RPMI7951 (cell line): ENCODE data around the gene TMEM26. TPM values are rescaled to one million over a fixed set of nuclear protein-coding genes. Genes with fewer than 3 reads are reported as not detected.

Experiments used
- DNase-seq: peaks from one replicate; pipeline ENCODE4 v3.0.0-alpha.2; 2012; ENCODE audit warnings: low read depth
- total RNA-seq: library from RNA; depleted of rRNA; stranded (reverse); fragments of >200 nt; shearing (Covaris generic); gene quantifications from 2 replicates; pipeline ENCODE4 v1.2.3, GENCODE V29; 2014; rRNA removed

TMEM26 gene
- 1.2 TPM in 1 of 2 replicates, not detected in the other for total RNA-seq

- DNase-seq: no peak
Observed at GRCh38 chr10:61452655-61453641, at the start of gene TMEM26. TMEM26 (minus strand) TSS chr10:61453381; CDS start chr10:61453081, 300 bp downstream.

DNA sequence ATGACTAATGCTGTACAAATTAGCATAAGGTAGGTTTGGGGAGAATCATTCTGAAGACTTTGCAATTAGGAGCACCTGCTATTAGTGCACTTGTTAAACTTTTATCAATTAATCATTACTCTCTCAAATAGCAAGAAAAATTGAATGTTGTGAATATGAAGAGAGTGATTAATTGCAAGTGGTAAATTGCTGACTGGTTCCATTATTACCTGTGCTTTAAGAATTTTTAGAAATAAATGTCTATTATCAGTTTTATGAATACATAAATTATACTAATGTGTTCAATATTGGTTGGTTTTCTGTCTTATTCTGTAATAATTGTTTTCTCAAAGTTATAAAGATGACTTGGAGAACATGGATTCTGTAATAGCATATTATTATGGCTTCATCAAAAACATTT is 47.3 kb upstream of the TMEM26 start:
- DNase-seq: no peak

DNA sequence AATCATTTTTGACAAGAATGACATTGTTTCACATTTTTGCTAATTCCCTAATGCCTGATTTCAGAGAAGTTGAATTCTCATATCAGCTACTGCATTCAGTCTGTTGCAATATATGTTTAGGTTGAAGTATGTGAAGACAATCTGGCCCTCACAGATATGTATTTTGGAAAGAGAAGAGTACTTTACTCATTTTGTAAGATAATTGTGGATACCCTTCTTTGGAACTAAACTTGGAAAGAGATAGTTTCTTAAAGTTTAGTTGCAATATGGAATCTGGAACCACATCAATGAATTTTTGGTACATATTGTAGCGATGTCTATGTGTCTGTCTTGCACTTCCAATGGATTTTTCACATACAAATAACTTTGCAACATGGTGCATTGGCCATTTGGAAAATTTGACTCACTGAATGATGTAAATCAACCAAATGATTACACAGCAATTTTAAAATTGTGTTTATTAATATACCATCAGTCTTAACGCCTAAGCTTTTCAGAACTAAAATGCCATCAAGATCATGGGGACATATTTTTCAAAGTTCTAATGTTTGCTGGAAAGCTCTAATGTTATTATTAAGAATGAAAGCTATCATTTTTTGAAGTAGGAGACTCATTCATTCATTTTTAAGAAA is 39.3 kb upstream of the TMEM26 start:
- DNase-seq: no peak

DNA sequence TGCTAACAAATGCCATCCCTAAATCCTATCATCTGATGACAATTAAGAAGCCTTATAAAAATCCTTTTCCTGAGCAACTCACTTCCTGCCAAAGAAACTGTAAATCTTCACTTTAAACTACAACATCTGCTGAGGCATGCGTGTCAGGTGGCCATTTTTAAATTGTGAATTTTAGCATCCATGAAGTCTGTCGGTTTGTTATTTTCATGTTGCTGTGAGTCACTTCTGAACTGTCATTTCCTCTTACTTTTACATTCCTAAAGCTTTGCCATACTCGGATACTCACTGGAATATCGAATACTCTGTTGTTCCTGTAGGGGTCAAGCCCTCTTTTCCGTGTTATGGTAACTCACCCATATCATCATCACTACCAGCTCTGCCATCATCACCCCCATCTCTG is 34.3 kb upstream of the TMEM26 start:
- DNase-seq: peak; percentile 7

DNA sequence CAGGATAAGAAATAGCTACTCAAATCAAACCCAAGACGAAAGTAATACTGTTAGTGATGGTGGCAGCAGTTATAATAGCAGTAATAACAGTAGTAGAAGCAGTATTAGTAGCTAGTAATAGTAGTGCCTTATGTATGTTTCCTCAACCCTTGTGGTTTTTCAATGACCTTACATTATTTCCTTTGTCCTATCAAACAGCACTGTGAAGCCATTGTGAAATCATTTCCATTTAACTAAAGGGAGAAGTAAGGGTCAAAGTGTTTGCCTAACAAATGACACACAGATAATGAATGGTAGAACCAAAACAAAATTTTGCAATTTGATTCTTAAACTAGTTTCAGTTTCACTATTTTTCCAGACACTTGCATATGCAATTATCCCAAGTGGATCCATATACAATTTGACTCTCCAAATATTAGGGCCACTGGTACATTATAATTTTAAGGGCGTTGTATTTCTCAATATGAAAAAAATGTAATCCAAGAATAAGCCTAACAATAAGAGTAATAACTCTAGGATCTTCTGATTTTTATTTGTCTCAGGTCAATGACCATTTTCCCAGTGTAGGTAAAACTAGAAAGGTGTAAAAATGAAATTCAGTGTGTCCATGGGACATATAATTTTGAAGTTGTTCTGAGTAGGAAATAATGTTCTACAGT is 33.7 kb upstream of the TMEM26 start:
- DNase-seq: no peak

DNA sequence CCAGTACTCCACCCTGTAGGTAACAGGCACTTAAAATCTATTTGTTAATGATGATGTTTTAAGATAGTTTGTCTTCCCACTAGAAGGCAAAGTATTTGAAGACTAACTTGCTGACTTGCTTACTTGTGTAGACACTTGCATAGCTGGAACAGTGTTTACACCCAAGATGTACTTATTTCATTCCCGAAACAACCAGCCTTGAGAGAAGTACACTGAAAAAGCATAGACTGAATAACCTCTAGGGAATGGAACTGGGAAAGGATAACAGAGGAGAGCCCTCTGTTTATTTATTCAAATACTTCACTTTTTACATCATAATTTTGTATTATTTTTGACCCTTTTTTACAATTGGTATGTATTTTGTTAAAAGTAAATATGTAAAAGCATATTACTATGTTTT is 33.1 kb upstream of the TMEM26 start:
- DNase-seq: no peak

- DNase-seq: no peak
Observed at GRCh38 chr10:61481597-61481996, 28.4 kb upstream of the TMEM26 start.

GRCh38 chr10:61480208-61480607 is 27.0 kb upstream of the TMEM26 start:
- DNase-seq: no peak

DNA sequence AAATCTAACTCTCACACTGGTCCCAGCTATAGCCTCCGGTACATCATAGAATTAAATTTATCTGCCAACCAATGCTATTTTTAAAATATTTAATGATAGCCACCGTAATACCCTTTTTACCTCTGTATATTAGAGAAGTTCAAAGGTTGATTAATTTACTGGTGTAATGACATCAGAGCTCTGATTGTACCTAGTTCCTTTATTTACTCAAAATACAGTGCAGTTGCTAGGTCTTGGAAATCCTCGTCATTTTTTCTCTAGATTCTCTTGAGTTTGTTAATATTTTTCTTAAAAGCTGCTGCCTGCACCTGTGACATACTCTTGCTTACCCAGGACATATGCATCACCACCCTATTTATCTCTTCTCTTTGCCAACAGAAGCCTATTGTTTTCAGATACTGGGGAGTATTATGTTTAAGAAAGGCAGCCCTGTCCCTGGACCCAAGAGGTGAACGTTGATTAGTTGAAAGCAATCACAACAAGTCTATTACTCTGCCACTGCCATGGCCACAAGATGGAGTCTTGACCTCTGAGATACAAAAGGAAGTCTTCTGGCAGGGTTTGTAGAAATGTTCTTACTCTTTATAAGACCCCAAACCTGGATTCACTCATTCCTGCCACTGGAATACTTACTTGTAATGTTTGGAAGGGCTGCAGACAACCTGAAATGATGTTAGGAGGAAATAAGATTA is 25.6 kb upstream of the TMEM26 start:
- DNase-seq: no peak

- DNase-seq: no peak
Observed at GRCh38 chr10:61477451-61477850, 24.3 kb upstream of the TMEM26 start.

DNA sequence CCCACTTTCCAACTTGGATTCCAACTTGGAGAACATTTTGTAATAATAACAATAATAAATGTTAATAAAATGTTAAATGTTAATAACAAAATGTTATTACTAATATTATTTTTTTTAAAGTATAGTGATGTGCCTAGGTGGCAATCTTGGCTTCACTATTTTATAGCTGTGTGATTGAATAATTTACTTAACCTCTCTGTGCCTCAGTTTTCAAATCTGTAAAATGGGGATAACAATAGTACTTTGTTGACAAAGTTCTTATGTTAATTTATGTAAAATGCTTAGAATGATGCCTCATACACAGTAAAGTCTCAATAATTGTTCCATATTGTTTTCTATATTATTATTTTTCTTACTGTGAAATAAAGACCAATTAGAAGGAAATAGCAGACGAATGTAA is 23.3 kb upstream of the TMEM26 start:
- DNase-seq: no peak

DNA sequence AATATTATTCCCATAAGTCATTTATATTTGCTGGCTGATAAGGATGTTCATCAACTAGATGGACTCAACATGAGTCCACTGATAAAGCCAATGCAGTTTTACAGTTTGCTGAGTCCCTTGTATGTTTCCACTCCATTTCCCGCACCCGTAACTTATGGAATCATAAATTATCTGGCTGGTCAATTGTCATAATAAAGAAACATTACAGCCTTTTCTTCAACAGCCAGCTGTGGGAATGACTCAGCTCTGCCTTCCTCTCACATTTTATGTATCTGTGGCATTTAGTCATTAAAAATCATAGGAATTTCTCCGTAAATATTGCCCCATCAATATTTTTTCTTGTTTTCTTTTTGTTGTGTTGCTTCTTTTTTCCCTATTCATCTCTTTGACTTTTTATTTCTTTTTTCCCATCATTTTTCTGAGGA is 22.3 kb upstream of the TMEM26 start:
- peak; percentile 19 for DNase-seq

DNA sequence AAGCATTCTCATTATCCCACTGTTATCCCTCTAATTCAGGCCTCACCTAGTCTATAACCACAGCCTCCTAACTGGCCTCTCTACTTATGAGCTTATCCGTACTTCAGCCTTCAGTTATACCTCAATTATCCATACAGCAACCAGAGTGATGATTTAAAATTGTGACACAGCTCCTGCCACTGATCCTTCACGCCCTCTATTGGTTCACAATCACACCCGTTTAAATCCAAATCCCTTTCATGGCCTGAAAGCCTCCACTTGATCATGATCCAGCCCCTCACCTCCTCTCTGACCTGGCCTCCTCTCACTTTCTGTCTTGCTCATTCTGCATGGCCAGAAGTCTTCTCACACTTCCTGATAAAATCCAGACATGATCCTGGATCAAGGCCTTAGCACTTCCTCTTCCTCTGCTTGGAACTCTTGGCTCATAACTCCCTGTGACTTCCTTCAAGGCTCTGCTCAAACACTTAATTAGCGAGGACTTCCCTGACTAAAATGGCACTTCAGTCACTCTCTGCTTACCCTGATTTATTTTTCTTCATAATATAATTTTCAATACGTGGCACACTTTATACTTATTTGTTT is 19.0 kb upstream of the TMEM26 start:
- DNase-seq: no peak

DNA sequence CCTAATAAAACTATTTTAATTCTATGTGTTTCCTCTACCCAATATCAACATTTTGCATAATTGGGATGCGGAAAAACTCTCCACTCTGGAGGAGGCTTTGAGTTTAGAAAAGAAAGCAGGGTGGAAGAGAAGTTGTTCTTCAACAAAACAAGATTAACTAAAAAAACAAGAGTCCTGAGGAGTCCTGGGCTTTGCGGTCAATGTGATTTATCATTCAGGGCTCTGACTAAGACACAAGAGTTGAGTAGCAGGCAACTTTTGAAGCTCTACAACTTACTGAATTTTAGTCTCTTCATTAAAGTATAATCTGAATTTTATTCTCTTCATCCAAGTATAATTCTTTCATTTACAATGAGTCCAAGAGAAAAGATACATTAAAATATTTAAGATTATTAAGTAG is 18.3 kb upstream of the TMEM26 start:
- no peak for DNase-seq

GRCh38 chr10:61470740-61471139 is 17.6 kb upstream of the TMEM26 start:
- no peak for DNase-seq

DNA sequence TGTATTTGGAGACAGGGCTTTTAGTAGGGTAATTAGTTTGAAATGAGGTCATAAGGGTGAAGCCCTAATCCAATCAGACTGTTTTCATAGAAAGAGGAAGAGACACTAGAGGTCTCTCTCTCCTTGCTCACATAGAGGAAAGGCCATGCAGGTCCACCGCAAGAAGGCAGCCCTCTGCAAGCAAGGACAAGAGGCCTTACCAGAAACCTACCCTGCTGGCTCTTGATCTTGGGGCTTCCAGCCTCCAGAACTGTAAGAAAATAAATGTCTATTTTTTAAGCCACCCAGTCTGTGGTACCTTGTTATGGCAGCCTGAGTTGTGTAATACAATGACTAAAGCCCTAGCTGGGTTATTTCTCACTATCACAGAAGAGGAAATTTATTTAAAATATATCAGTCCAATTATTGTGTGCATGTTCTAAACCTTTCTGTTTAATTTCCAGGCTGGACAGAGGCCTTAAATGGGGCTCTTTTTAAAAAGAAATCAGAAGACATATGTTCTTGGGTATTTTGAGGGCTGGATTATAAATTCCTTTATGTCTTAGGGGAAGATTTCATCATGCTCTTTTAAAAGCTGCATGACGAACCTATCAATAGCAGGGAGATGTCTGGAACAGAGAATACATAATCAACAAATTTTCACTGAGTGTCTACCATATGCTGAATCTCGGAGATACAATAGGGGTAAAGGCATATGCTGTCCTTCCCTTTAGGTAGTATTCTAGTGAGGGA is 12.9 kb upstream of the TMEM26 start:
- DNase-seq: no peak

GRCh38 chr10:61465171-61465496 is 12.0 kb upstream of the TMEM26 start:
- no peak for DNase-seq

DNA sequence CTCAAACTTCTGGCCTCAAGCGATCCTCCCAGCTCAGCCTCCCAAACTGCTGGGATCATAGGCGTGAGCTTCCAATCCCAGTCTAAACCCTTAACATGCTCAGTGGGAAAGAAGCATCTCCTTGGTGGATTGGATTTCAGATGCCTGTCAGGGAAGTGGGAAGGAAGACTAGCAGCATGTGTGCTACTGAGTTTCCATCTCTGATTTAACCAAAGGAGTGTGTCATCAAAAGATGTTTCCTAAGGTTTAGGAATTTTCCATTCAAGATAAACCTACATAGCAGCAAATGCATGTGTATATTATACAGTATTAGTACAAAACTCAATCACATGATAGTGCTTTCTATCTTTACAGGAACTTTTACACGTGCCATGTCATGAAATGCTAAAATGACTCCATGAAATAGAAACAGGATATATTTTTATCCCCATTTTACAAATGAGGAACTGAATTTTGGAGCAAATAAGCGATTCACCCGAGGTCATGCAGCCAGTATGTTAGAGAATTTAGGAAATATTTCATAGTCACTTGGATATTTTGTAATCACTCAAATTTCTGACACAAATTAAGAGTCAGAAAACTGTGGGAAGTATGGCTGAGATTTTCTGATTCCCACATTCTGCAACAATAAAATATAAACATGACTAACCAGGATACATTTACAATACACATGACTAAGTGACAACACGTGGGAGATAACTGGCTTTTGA is 11.4 kb upstream of the TMEM26 start:
- no peak for DNase-seq

GRCh38 chr10:61463035-61463909 is 10.1 kb upstream of the TMEM26 start:
- DNase-seq: no peak
